Stimulated activated CD4-positive, alpha-beta T cell treated with anti-CD3 and anti-CD28 coated beads, Interleukin-2, amount 100 ng/mL, for 4 hours (primary cell): Measurements from ENCODE around the gene SHROOM3.
"Not testable (repeated sequence)": the region's sequence is repeated elsewhere in the genome, so short reads cannot be mapped to it uniquely, and the experiment has no call there.

Experiments used
- DNase-seq: peaks from one replicate; pipeline ENCODE4 v3.0.0-alpha.2; 2020; ENCODE audit warnings: low read depth

Gene SHROOM3

DNA sequence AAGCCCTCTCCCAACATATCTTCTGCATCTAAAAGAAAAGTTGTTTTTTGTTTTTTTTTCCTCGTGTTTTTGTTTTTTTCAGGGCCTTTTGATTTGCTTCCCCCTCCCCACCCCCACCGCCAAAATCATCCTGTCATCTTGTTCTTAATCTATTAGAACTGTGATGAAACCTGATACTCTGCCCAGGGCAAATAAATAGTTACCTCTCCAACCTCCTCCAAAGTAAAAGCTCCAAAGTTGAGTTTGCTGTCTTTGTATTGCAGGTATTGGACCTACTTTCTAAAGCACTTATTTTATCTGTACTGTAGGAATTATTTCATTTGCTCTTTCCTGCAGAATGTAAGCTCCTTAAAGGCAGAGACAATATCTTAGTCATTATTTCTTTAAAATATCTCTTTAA lies 290.0 kb downstream of the SHROOM3 start:
- DNase-seq: no peak

GRCh38 chr4:76726176-76726575 lies 291.1 kb downstream of the SHROOM3 start:
- no peak for DNase-seq

DNA sequence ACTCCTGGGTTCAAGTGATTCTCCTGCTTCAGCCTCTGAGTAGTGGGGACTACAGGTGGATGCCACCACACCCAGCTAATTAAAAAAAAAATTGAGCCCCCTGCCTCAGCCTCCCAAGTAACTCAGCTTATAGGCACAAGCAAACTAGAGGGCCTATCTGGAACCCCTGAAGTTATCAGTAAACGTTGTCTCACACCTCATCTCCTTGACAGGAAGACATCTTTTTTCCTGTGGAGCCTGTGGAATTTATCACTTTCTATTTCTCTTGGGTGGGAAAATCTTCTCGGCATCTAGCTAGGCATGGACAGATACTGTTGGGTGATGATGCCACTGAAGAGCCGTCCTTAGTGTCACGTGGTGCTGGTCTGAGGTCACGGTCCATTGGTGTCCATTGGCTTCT lies 291.6 kb downstream of the SHROOM3 start:
- DNase-seq: no peak

- DNase-seq: not testable (repeated sequence)
Measured at GRCh38 chr4:76727934-76728333, 292.9 kb downstream of the SHROOM3 start.

DNA sequence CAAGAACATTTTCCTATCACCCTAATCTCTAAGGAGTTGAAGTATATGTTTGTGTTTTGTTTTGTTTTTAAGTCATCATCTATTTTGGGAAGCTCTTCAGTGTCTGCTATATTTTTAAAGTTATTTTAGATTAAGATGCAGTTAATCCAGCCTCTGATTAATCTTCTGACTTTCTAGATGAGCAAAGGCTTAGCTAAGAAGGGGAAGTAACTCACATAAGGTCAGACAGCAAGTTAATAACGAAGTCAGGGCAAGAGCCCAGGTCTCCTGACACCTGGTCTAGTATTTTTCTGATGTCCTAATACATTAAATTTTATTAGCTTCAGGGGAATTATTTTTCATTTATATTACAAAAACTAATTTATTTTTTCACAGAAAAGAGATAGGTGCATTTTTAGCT lies 294.4 kb downstream of the SHROOM3 start:
- DNase-seq: no peak

DNA sequence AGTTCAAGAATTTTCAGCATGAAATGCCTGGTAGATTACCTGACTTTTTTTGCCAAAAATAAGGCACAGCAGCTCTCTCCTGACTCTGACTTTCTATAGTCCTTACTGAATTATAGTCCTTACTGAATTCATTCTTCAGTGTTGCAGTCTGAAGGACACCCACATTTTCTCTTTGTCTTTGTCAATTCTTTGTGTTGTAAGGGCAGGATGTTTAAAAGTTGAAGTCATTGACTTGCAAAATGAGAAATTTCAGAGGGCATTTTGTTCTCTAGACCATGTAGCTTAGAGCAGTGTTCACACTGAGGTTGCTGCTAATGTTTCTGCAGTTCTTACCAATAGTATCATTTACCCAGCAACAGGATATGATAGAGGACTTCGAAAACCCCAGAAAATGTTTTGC lies 295.0 kb downstream of the SHROOM3 start:
- no peak for DNase-seq

GRCh38 chr4:76732246-76732645 lies 297.2 kb downstream of the SHROOM3 start:
- no peak for DNase-seq

GRCh38 chr4:76733068-76733771 lies 298.2 kb downstream of the SHROOM3 start:
- DNase-seq: no peak

DNA sequence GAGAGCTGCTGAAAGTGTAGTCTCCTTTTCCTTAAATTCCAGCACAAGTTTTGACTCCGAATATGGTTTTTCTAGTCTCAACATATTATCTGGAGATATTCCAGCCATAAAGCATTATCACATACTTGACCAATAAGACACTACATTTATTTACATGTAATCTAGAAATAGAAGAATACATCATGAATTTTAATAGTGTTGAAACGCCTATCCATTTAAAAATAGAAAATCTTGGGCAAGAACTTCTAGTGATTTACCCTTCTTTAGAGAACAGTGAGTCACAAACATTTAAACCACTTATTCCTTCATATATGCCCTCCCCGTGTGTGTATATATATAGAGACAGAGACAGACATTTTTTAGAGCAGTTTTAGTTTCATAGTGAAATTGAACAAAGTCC lies 301.4 kb downstream of the SHROOM3 start:
- DNase-seq: no peak

GRCh38 chr4:76737180-76737579 lies 302.2 kb downstream of the SHROOM3 start:
- DNase-seq: no peak

GRCh38 chr4:76737771-76738085 lies 302.7 kb downstream of the SHROOM3 start:
- no peak for DNase-seq

DNA sequence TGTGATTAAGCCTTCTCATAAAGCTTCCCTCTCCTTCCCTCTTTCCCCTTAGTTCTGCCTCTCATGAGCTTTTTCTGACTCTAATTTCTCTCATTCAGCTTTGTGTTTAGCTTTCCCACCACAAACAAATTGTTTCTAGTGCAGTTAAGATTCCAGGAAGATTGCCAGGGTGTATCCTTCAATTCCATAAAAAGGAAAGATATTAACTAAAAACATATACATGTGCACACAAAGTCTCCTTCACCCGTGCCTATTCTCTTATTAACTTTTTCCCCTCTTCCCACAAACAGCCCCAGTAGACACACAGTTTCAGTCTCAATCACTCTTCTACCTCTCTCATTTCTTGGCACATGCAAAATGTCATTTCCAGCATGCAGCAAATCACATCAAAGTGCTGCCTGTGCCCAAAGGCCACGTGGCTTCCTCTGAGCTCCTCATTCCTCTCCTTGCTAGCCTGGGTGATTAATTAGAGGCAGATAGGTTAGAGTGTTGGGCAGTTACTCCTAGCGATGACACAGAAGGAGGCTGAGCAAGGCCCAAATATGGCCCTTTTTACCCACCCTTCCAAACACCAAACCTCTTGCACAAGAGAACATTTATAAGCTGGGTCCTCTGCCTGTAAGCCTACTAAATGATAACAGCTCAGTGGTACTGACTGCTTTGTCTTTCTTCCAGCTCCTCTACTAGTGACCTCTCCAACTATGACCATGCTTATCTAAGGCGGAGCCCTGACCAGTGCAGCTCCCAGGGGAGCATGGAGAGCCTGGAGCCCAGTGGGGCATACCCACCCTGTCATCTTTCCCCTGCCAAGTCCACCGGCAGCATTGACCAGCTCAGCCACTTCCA lies 303.3 kb downstream of the SHROOM3 start:
- no peak for DNase-seq

GRCh38 chr4:76740192-76740591 lies 305.2 kb downstream of the SHROOM3 start:
- no peak for DNase-seq

DNA sequence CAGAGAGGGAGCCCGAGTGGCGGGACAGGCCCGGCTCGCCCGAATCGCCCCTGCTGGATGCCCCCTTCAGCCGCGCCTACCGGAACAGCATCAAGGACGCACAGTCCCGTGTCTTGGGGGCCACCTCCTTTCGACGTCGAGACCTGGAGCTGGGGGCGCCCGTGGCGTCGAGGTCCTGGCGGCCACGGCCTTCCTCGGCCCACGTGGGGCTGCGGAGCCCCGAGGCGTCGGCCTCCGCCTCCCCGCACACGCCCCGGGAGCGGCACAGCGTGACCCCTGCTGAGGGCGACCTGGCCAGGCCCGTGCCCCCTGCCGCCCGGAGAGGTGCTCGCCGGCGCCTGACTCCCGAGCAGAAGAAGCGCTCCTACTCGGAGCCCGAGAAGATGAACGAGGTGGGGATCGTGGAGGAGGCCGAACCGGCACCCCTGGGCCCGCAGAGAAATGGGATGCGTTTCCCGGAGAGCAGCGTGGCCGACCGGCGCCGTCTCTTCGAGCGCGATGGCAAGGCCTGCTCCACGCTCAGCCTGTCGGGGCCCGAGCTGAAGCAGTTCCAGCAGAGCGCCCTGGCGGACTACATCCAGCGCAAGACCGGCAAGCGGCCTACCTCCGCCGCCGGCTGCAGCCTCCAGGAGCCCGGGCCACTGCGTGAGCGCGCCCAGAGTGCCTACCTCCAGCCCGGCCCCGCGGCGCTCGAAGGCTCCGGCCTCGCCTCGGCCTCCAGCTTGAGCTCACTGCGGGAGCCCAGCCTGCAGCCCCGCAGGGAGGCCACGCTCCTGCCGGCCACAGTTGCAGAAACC lies 306.0 kb downstream of the SHROOM3 start:
- DNase-seq: no peak

DNA sequence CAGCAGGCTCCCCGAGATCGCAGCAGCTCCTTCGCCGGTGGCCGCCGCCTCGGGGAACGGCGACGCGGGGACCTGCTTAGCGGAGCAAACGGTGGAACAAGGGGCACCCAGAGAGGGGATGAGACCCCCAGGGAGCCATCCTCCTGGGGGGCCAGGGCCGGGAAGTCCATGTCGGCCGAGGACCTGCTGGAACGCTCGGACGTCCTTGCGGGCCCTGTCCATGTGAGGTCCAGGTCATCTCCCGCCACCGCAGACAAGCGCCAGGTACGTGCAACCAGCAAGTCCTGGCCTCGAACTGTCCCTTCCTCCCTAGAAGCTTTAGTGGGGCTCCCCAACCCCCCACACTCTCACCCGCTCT lies 306.6 kb downstream of the SHROOM3 start:
- no peak for DNase-seq

DNA sequence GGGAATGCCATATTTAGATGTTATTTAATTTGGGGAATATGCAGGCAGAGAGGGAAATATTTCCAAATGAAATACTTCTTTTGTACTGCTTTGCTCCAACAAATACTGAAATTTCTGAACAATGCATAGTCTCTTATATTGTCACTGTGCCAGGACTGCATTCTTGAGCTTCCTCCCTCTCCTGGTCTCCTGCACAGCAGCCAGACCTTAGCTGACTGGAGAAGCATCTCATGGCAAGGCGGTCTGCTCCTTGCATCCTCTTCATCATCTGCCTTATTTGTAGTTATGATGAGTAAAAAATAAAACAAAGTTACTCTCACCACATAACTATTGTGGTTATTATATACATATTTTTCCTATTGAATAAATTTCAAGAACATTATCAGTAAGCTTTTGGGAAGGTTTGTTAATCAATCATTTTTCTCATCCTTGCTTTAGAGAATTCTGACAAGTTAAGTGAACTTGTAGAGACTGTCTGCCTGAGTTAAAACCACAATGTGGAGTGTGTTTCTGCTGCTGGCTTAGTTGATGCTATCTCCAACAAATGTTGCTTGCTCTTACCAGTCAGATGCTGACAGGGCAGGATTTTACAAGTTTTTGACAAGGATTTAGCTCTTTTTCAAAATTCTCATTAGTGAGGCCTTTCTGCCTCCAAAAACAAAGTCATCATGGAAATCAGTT lies 309.4 kb downstream of the SHROOM3 start:
- no peak for DNase-seq

- no peak for DNase-seq
Measured at GRCh38 chr4:76745240-76745639, 310.2 kb downstream of the SHROOM3 start.

GRCh38 chr4:76747563-76747962 lies 312.5 kb downstream of the SHROOM3 start:
- no peak for DNase-seq

GRCh38 chr4:76748649-76749048 lies 313.6 kb downstream of the SHROOM3 start:
- no peak for DNase-seq

- no peak for DNase-seq
Measured at GRCh38 chr4:76749355-76749754, 314.3 kb downstream of the SHROOM3 start.

DNA sequence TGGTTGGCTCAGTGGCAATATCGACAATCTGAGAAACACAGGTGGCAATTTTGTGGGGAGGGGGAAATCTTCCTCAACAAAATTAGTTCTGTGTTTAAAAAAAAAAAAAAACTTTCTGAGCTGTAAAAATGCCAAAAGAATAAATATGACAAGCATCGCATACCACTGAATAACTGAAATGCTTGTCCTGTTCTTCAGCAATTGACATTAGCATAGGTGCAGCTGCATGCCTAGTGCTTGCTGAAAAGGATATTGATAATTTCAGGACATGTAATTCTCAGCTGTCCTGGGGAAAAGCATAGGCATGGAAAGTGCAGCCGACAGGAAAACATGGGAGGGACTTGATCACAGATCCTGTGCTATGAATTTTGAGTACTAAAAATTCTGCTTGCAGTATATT lies 315.7 kb downstream of the SHROOM3 start:
- DNase-seq: no peak

DNA sequence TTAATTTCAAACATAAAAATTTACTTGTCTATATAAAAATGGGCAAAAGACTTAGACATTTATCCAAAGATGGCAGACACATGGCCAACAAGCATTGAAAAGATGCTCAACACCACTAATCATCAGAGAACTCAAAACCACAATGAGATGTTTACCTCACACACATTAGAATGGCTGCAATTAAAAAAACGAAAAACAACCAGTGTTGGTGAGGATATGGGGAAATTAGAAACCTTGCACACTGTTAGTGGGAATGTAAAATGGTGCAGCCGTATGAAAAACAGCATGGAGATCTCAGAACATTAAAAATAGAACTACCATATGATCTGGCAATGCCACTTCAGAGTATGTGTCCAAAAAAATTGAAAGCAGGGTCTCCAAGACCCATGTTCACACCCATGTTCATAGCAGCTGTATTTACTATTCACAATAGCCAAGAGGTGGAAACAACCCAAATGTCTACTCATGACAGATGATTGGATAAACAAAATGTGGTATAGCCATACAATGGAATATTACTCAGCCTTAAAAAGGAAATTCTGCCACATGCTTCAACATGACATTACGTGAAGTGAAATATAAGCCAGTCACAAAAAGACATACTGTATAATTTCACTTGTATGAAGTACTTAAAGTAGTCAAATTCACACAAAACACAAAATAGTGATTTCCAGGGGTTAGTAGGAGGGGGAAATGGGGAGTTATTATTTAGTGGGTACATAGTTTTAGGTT lies 316.7 kb downstream of the SHROOM3 start:
- no peak for DNase-seq
